H1 (cell line): ENCODE results near the gene AP4B1. TPM values are rescaled to one million over a fixed set of nuclear protein-coding genes. Genes with fewer than 3 reads are reported as not detected.

ENCODE experiments used
- CTCF ChIA-PET: fragments of 300-600 bp; sonication (Branson Sonifier 250); formaldehyde crosslinking; loops from one replicate; lab custom pipeline; 2021; ENCODE audit not compliant: partially characterized antibody; lab: Charles Lee
- POLR2A ChIA-PET: fragments of 300-600 bp; sonication (Branson Sonifier 250); formaldehyde crosslinking; loops from one replicate; lab custom pipeline; 2021; ENCODE audit warnings: inconsistent platforms; ENCODE audit not compliant: partially characterized antibody; lab: Charles Lee
- DNase-seq, 2 experiments: peaks; one replicate each; pipeline versions ENCODE4 v3.0.0 to v3.0.0-alpha.2; 2010 to 2022; ENCODE audit warnings: low spot score in 2 of 2, low read depth in 1 of 2, mixed read lengths in 1 of 2
- FAIRE-seq: peaks from 2 replicates; lab custom pipeline; 2011; peaks lifted over from hg19 to GRCh38; lab: Jason Lieb, UNC
- H2AFZ ChIP-seq: 2 replicates; pipeline ENCODE4 v1.8.1; 2012; ENCODE audit warnings: low read length, inconsistent platforms
- H2AK5ac ChIP-seq: 2 replicates; pipeline ENCODE4 v1.6.1; 2013; ENCODE audit warnings: low read depth, low read length
- H2BK120ac ChIP-seq: replicated peaks from 2 replicates; pipeline ENCODE3; 2013; ENCODE audit warnings: low read depth, low read length, inconsistent platforms
- H2BK12ac ChIP-seq: 2 replicates; pipeline ENCODE4 v1.6.1; 2013; ENCODE audit warnings: low read depth, low read length
- H2BK15ac ChIP-seq: 2 replicates; pipeline ENCODE4 v1.6.1; 2013; ENCODE audit warnings: low read length
- H2BK20ac ChIP-seq: 2 replicates; pipeline ENCODE4 v1.6.1; 2013; ENCODE audit warnings: low read length
- H2BK5ac ChIP-seq: 2 replicates; pipeline ENCODE4 v1.6.1; 2013; ENCODE audit warnings: low read depth, low read length
- H3K14ac ChIP-seq: 2 replicates; pipeline ENCODE4 v1.6.1; 2013; ENCODE audit warnings: inconsistent platforms; ENCODE audit not compliant: insufficient read length
- H3K18ac ChIP-seq: 2 replicates; pipeline ENCODE4 v1.6.1; 2013; ENCODE audit warnings: low read length; ENCODE audit errors: extremely low read depth
- H3K23ac ChIP-seq: 2 replicates; pipeline ENCODE4 v1.6.1; 2013; ENCODE audit warnings: inconsistent platforms; ENCODE audit not compliant: insufficient read length
- H3K23me2 ChIP-seq: 2 replicates; pipeline ENCODE4 v1.6.1; 2013; ENCODE audit warnings: low read depth, low read length
- H3K27ac ChIP-seq: 2 replicates; pipeline ENCODE4 v1.6.1; 2011; ENCODE audit warnings: low read depth, low read length, inconsistent platforms
- H3K27me3 ChIP-seq, 4 experiments: replicated peaks in 1 of 4; 1 replicate in 1 of 4; 2 replicates in 3 of 4; pipeline versions ENCODE4 v1.6.1 to v1.8.1; 2011 to 2013; ENCODE audit warnings: low read length in 3 of 4, mild to moderate bottlenecking in 3 of 4, inconsistent platforms in 2 of 4, mixed read lengths in 2 of 4, moderate library complexity in 1 of 4; ENCODE audit not compliant: control insufficient read depth in 3 of 4, insufficient read depth in 3 of 4; ENCODE audit errors: extremely low read depth in 1 of 4
- H3K36me3 ChIP-seq, 4 experiments: 2 replicates each; pipeline versions ENCODE4 v1.6.1 to v1.8.1; 2011 to 2013; ENCODE audit warnings: mild to moderate bottlenecking in 4 of 4, low read length in 3 of 4, moderate library complexity in 2 of 4, control low read depth in 1 of 4, inconsistent platforms in 1 of 4; ENCODE audit not compliant: insufficient read depth in 4 of 4, control insufficient read depth in 2 of 4
- H3K4ac ChIP-seq: replicated peaks from 2 replicates; pipeline ENCODE3; 2013; ENCODE audit warnings: low read length, low read depth, mixed read lengths, inconsistent platforms; ENCODE audit not compliant: insufficient read length
- H3K4me1 ChIP-seq, 4 experiments: replicated peaks in 1 of 4; 1 replicate in 1 of 4; 2 replicates in 3 of 4; pipeline versions ENCODE4 v1.6.1 to v1.8.1; 2011 to 2013; ENCODE audit warnings: low read length in 3 of 4, inconsistent platforms in 2 of 4, mixed read lengths in 1 of 4; ENCODE audit not compliant: insufficient read depth in 4 of 4, control insufficient read depth in 3 of 4
- H3K4me2 ChIP-seq, 2 experiments: 2 replicates each; pipeline versions ENCODE4 v1.6.1 to v1.8.1; 2011 to 2013; ENCODE audit warnings: low read depth in 2 of 2, low read length in 2 of 2, control low read depth in 1 of 2, inconsistent platforms in 1 of 2, mild to moderate bottlenecking in 1 of 2; ENCODE audit not compliant: insufficient read depth in 1 of 2
- H3K4me3 ChIP-seq, 4 experiments: fragments of 200-600, 300-600 bp in 1 of 4; sonication (generic), shearing (Covaris generic), sonication (Bioruptor Twin) in 1 of 4; 2 replicates each; pipeline versions ENCODE4 v1.5.1 to v1.8.1; 2011 to 2016; ENCODE audit warnings: low read length in 4 of 4, low read depth in 3 of 4, control low read depth in 2 of 4, inconsistent platforms in 2 of 4, mild to moderate bottlenecking in 2 of 4, mixed read lengths in 1 of 4, moderate library complexity in 1 of 4; ENCODE audit not compliant: insufficient read depth in 2 of 4; ENCODE audit errors: extremely low read depth in 1 of 4
- H3K56ac ChIP-seq: replicated peaks from 2 replicates; pipeline ENCODE3; 2013; ENCODE audit warnings: low read depth, mild to moderate bottlenecking, mixed read lengths, low read length, inconsistent platforms; ENCODE audit not compliant: insufficient read length
- H3K79me1 ChIP-seq: 2 replicates; pipeline ENCODE4 v1.6.1; 2013; ENCODE audit warnings: low read depth, low read length, control low read depth
- H3K79me2 ChIP-seq, 2 experiments: 2 replicates each; pipeline versions ENCODE4 v1.6.1 to v1.8.1; 2012 to 2013; ENCODE audit warnings: low read length in 2 of 2, mild to moderate bottlenecking in 2 of 2, inconsistent platforms in 1 of 2; ENCODE audit not compliant: insufficient read depth in 2 of 2, control insufficient read depth in 1 of 2
- H3K9ac ChIP-seq, 4 experiments: replicated peaks in 1 of 4; 1 replicate in 1 of 4; 2 replicates in 3 of 4; pipeline versions ENCODE4 v1.6.1 to v1.8.1; 2011 to 2013; ENCODE audit warnings: low read depth in 3 of 4, low read length in 3 of 4, control low read depth in 2 of 4, mild to moderate bottlenecking in 2 of 4, moderate library complexity in 2 of 4, inconsistent platforms in 1 of 4; ENCODE audit errors: extremely low read depth in 1 of 4
- H3K9me3 ChIP-seq, 2 experiments: 2 replicates each; pipeline versions ENCODE4 v1.6.1 to v1.8.1; 2012 to 2013; ENCODE audit warnings: mild to moderate bottlenecking in 2 of 2, moderate library complexity in 2 of 2, control low read depth in 1 of 2, inconsistent platforms in 1 of 2, low read depth in 1 of 2, low read length in 1 of 2, mixed read lengths in 1 of 2; ENCODE audit not compliant: insufficient read depth in 2 of 2
- H4K20me1 ChIP-seq, 2 experiments: replicated peaks in 1 of 2; 2 replicates each; pipeline versions ENCODE3 to v1.8.1; 2011 to 2013; ENCODE audit warnings: inconsistent platforms in 2 of 2, low read length in 2 of 2, mild to moderate bottlenecking in 1 of 2; ENCODE audit not compliant: insufficient read depth in 2 of 2, control insufficient read depth in 1 of 2
- H4K5ac ChIP-seq: 2 replicates; pipeline ENCODE4 v1.6.1; 2013; ENCODE audit warnings: low read length, low read depth, mixed read lengths, inconsistent platforms; ENCODE audit not compliant: insufficient read length
- H4K8ac ChIP-seq: 2 replicates; pipeline ENCODE4 v1.8.0; 2013; ENCODE audit warnings: mild to moderate bottlenecking, moderate library complexity, low read length, inconsistent platforms; ENCODE audit not compliant: insufficient read depth; ENCODE audit errors: extremely low read depth
- H4K91ac ChIP-seq: replicated peaks from 2 replicates; pipeline ENCODE3; 2013; ENCODE audit warnings: low read length, mixed read lengths, inconsistent platforms; ENCODE audit not compliant: insufficient read length
- CHD1 ChIP-seq: IDR thresholded peaks from 2 replicates; pipeline ENCODE4 v1.6.1; 2012; ENCODE audit warnings: low read depth, low read length, improper control_type of control experiment
- YY1 ChIP-seq: IDR thresholded peaks from 2 replicates; pipeline ENCODE4 v1.6.1; 2011; ENCODE audit warnings: low read depth, mild to moderate bottlenecking, low read length
- WGBS, 2 experiments: shearing (Covaris generic) in 1 of 2; methylation state at CpG; one replicate each; pipeline versions ENCODE4 v1.1.6 to v1.1.7; 2013 to 2015; ENCODE audit warnings: low lambda C conversion rate in 2 of 2, mixed read lengths in 2 of 2, inconsistent platforms in 1 of 2, low coverage in 1 of 2, missing lambda C conversion rate in 1 of 2; ENCODE audit not compliant: insufficient replicate concordance in 2 of 2, insufficient coverage in 1 of 2, insufficient read length in 1 of 2; ENCODE audit errors: extremely low coverage in 1 of 2, missing lambda C conversion rate in 1 of 2; 5-methylcytosine and 5-hydroxymethylcytosine counted together
- polyA plus RNA-seq, 7 experiments: library from polyadenylated mRNA; depleted of rRNA in 3 of 7; stranded (reverse) in 5 of 7; unstranded in 2 of 7; fragments of >200 nt in 5 of 7; fragments of 200-250 nt in 2 of 7; gene quantifications; 1 replicate in 5 of 7; 2 replicates in 1 of 7; 4 replicates in 1 of 7; pipeline versions ENCODE4 v1.2.1 to v1.2.3, GENCODE V29; 2011 to 2013; ENCODE audit warnings: missing spikeins in 2 of 7, mixed read lengths in 2 of 7
- total RNA-seq: library from RNA; stranded (reverse); fragmentation: NEBNext Ultra II Directional; extraction: Animal tissue kit (Norgen Biotek cat#: 25700); gene quantifications from 2 replicates; pipeline ENCODE4 v1.2.1, GENCODE V29; 2021

AP4B1 gene
- total and polyA plus RNA-seq, 2 of the 8 experiments (the other 6 are each of a cell fraction or from before 2014, with no cell fraction given), result 8.9 to 9.0 TPM

- Histone ChIP-seq H3K14ac (no peak overlapping the region), H2AK5ac (no peak overlapping the region), H4K20me1 (no peaks in the 10 kb centered on the region), H4K8ac (no peak overlapping the region), H3K9me3 (no peaks in the 10 kb centered on the region), H2BK12ac (no peak overlapping the region), H4K5ac (no peak overlapping the region), H3K9ac (no peak overlapping the region), H3K23ac (no peak overlapping the region), H3K27ac (no peak overlapping the region), H3K4me1 (no peaks in the 10 kb centered on the region), H2AFZ (no peak overlapping the region), H3K79me2 (peaks cover 0 to 19% of the 10 kb centered on the region in 2 experiments; a peak in 1 of 4 replicates), H2BK120ac (no peak overlapping the region), H3K18ac (no peak overlapping the region), H2BK20ac (no peak overlapping the region), H4K91ac (no peak overlapping the region), H3K4me3 (no peak overlapping the region), H3K79me1 (no peaks in the 10 kb centered on the region), H3K56ac (no peak overlapping the region), H3K4me2 (no peak overlapping the region), H3K23me2 (no peaks in the 10 kb centered on the region), H3K27me3 (no peaks in the 10 kb centered on the region), H3K4ac (no peak overlapping the region), H2BK15ac (no peak overlapping the region), H3K36me3 (peaks cover 0 to 9% (median 0%) of the 10 kb centered on the region in 4 experiments; a peak in 1 of 8 replicates), H2BK5ac (no peak overlapping the region)
- no peak for DNase-seq
- WGBS, 2 experiments, result 89% methylated on average over 1 of the region's 1 CpG; no CpG with 5 or more reads in 1 of the 2 experiments
- ChIA-PET CTCF (interaction anchor here (9.3 kb wide), 1 partner anchor 12 kb away, joined by 31 read pairs; no protein-coding TSS in a partner anchor), POLR2A (no interaction called here)
- FAIRE-seq, result no peak
- no peak for TF ChIP-seq YY1
- no peak for TF ChIP-seq CHD1
These were observed 46.3 kb upstream of the AP4B1 start for GRCh38 chr1:113950908-113951307.
